ENCODE data around the gene PGAP2.
A peak's percentile ranks its signal among the peaks of the same experiment; 100 is the strongest.
"Not testable (repeated sequence)": the region's sequence is repeated elsewhere in the genome, so short reads cannot be mapped to it uniquely, and the experiment has no call there.

PGAP2 gene

GRCh38 chr11:3855808-3856491 is 47.6 kb downstream of the PGAP2 start:
- peak; percentile 54 for DNase-seq (ENCODE audit: low spot score)

- no peak for DNase-seq (ENCODE audit: low spot score)
Measured at GRCh38 chr11:3856856-3857553, 48.6 kb downstream of the PGAP2 start.

GRCh38 chr11:3857628-3858027 is 49.3 kb downstream of the PGAP2 start:
- DNase-seq (ENCODE audit: low spot score), result no peak

DNA sequence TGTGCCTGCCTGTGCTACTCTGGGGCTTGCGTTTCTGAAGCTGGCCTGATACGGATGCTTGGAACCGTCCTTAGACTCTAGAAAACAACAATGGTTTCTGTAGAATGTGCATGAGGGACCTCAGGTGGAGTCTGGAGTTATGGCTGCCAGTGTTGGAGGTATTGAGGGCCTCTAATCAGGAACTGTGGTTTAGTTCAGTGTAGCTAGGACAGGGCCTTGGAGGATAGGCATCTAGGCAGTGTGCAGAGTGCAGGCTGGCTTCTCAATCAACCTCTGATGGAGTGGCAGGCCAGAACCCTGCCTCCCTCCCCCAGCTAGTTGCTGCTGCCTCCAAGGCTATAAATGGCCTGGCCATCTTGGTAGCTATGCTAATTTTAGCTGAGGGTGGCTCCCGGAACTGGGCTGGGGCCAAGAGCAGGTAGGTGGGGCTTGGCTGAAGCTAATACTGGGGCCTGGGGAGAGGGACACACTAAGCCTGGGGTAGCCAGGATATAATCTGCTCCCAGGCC is 51.1 kb downstream of the PGAP2 start:
- no peak for DNase-seq (ENCODE audit: low spot score)

DNA sequence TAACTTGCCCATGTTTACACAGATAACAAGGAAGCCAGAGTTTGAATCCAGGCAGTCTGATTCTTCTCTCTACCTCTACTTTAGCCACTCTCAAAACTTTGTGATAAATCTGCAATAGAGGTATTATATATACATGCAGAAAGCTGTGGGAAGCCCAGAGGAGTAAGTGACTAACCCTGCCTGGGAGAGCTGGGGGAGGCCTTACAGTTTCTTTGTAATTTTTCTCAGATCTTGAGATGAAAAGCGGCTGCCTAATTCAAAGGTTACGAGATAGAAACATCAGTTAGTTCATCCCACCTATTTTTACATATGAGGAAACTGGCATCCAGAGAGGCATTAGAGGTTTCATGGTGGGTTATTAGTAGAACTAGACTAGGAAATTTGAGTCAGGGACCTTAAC is 52.0 kb downstream of the PGAP2 start:
- DNase-seq (ENCODE audit: low spot score), result no peak

DNA sequence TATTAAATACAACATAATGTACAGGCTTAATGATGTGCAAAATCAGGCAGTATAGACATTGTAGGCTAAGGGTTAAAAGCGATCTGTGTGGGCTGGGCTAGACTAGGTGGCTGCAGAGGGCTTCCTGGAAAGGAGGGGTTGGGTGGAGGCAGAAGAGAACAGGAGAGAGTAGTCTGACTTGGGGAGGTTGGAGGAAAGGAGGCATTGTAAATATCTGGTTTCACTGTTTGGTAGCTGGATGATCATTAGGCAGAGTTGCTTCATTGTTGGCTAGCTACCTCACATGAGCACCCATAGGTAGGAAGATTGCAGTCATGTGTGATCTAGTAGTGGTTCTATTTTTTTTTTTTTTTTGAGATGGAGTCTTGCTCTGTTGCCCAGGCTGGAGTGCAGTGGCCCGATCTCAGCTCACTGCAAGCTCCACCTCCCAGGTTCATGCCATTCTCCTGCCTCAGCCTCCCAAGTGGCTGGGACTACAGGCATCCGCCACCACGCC is 52.6 kb downstream of the PGAP2 start:
- DNase-seq (ENCODE audit: low spot score), result not testable (repeated sequence)

DNA sequence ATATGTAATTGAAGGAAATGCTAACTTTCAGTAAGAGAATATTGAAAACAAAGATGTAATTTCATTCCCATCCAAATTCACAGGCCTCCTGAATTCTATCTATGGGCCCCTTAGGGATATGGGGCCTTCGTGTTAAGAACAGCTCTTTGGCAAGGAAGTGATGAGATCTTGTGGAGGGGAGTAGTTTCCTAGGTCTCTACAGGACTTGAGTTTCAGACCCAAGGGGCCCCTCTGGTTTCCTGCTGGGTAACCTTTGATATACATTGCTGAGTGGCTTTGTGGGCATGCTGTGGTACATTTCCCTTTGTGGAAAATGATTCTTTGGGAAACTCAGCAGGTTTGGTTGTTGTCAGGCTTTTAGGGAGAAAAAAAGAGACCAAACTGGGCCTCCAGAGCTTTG is 53.3 kb downstream of the PGAP2 start:
- DNase-seq (ENCODE audit: low spot score), result no peak

DNA sequence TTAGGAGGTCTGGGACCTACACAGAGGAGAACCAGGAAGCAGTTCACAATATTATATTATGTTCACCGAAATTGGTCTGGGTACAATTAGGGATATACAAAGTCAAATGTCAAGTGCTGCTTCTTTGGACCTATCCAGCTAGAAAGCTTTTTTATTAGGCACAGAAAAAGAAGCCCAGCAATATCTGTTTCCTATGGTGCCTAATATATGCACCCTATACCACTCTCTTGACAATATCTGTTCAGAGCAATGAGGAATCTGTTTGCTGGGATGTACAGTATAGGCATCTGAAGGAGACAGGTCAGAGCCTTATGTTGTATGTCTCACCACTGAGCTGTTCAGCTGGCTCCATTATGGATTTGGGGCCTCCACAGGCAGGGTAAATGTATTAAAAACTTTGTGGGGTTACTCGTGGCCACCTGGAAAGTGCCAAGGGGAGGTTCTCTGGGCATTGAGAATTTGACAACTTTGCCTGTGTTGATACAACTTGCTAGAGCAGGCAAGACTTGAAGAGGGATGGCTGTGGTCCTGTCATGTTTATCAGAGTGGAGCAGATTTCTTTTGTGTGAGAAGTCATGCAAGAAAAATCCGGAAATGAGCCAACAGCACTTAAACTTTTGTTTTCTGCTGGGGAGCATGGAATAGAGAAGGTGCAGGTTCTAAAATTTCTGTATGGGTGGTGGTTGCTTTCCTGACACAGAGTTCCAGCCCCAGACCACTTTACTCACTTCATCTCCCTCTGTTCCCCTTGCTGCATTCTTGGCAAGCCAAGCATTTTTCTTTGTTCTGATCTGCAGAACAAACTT is 57.2 kb downstream of the PGAP2 start:
- peak; percentile 59 for DNase-seq (ENCODE audit: low spot score)

- no peak for DNase-seq (ENCODE audit: low spot score)
Measured at GRCh38 chr11:3866206-3866605, 57.8 kb downstream of the PGAP2 start.

GRCh38 chr11:3866836-3867208 is 58.5 kb downstream of the PGAP2 start:
- no peak for DNase-seq (ENCODE audit: low spot score)

DNA sequence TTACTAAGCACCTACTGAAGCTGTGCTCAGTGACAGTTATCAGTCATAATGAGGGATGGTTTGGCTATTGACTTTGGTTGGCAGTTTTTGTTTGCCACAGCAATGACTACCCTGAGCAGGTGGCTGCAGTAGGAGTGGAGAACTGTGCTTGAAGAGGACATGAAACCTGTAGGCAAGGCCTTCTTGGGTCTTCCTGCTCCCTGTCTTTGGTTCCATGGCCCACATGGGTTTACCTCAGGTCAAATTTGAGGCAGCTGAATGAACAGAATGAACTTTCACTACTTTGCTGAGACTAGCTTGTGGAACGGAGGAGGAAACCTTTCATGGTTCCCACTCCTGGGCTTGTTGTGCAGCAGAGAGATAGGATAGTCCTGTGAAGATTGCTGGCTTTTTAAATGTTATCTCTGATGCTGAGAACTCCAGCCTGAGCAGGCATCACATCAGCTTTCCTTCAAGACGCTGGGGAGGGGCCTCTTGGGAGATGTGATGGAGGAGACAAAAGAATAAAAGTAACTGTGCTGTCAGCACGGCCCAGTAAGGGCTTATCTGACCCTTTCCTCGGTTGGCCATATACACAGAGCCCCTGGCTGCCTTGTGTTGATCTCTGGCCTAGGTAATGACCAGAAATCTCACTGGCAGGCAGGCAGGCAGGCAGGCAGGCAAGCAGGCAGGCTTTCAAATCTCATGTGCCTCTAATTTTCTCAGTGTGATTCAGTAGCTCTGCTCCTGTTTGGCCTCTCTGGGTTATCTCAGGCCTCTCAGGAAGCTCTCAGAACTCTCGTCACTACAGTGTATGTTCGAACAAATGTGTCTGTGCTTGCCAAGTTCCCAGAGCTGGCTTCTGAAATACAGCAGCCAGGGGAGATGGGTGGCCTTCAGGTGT is 59.1 kb downstream of the PGAP2 start:
- DNase-seq (ENCODE audit: low spot score), result no peak

DNA sequence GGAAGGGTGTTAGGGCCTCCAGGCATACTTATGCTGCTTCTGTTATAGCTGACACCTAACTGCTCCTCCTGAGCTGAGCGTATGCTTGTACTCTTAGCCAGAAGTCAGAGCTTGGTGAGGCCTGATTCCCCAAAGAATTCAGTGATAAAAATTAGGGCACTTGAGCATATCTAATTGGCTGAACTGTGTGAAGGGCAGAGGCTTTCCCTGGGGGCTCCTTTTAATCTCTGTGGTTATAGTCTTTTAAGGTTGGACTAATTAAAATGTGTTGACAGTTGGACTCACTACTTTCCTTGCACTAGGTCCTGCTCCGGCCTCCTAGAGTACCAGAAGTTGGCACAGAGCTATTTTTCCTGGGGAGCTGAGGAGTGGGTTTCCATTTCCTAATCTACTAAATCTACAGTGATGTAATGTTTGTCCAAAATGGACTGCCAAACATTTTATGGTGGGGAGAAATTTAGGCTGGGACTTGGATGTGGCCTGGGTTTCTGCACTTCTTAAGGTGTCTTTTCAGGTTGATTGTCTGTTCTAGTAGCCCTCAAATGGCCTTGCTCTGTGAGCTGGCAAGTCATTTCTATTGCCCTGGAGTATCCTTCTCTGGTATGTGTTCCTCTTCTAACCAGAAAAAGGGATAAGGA is 65.5 kb downstream of the PGAP2 start:
- no peak for DNase-seq (ENCODE audit: low spot score)
